Urinary bladder (tissue), 4 donors: ENCODE data around the gene XKR8. TPM values are rescaled to one million over a fixed set of nuclear protein-coding genes. Genes with fewer than 3 reads are reported as not detected.
A peak's percentile ranks its signal among the peaks of the same experiment; 100 is the strongest.

Experiments
- DNase-seq: peaks from one replicate; pipeline ENCODE4 v3.0.0-alpha.2; 2015; ENCODE audit errors: extremely low spot score
- H3K27ac ChIP-seq: one replicate; pipeline ENCODE4 v1.5.1; 2013; ENCODE audit warnings: low read depth, mild to moderate bottlenecking, moderate library complexity
- H3K36me3 ChIP-seq: one replicate; pipeline ENCODE4 v1.6.1; 2013; ENCODE audit warnings: mild to moderate bottlenecking, moderate library complexity; ENCODE audit not compliant: insufficient read depth
- H3K4me1 ChIP-seq: one replicate; pipeline ENCODE4 v1.6.1; 2013; ENCODE audit warnings: mild to moderate bottlenecking, moderate library complexity; ENCODE audit not compliant: insufficient read depth
- H3K4me3 ChIP-seq: one replicate; pipeline ENCODE4 v1.5.1; 2013; ENCODE audit warnings: low read depth, low read length
- WGBS: extraction: QIAGEN DNeasy Blood & Tissue Kit; methylation state at CpG from one replicate; pipeline ENCODE4 v1.1.7; 2013; 5-methylcytosine and 5-hydroxymethylcytosine counted together
- polyA plus RNA-seq: library from polyadenylated mRNA; stranded (reverse); fragments of 200-250 nt; gene quantifications from one replicate; pipeline ENCODE4 v1.2.3, GENCODE V29; 2013
- total RNA-seq: library from RNA; depleted of rRNA; stranded (reverse); fragments of >200 nt; gene quantifications from one replicate; pipeline ENCODE4 v1.2.3, GENCODE V29; 2014
- donor health status: healthy with polysubstance abuse.
- donor health status: healthy.

Gene XKR8
- total RNA-seq (3.2 TPM), polyA plus RNA-seq (9.0 TPM)

GRCh38 chr1:27959792-27960603, at the start of gene XKR8:
Gene XKR8, plus strand, starts transcription at chr1:27959973. Its CDS starts 97 bp downstream, at chr1:27960070.
- Histone ChIP-seq H3K4me1 (no peaks in the 10 kb centered on the region), H3K4me3 (peak within 1 kb of the TSS; percentile 70), H3K36me3 (no peaks in the 10 kb centered on the region), H3K27ac (peak within 1 kb of the TSS; percentile 95)
- 6% methylated on average over 68 of the region's 68 CpGs for WGBS
- peak; percentile 51 for DNase-seq

GRCh38 chr1:27912429-27912828, 47.3 kb upstream of the XKR8 start:
- WGBS, result 94% methylated on average over 1 of the region's 1 CpG
- no peaks in the 10 kb centered on the region for H3K36me3 ChIP-seq
- H3K4me3 ChIP-seq, result no peak overlapping the region
- H3K4me1 ChIP-seq, result no peaks in the 10 kb centered on the region
- H3K27ac ChIP-seq, result no peak overlapping the region
- no peak for DNase-seq

- WGBS, result 67% methylated on average over 7 of the region's 7 CpGs
- no peak for DNase-seq
- Histone ChIP-seq H3K4me1 (no peaks in the 10 kb centered on the region), H3K36me3 (no peaks in the 10 kb centered on the region), H3K4me3 (no peak overlapping the region), H3K27ac (peak overlapping the region; percentile 48)
Observed at GRCh38 chr1:27915082-27915575, 44.6 kb upstream of the XKR8 start.

GRCh38 chr1:27922272-27922671, 37.5 kb upstream of the XKR8 start:
- no peak for DNase-seq
- Histone ChIP-seq H3K36me3 (no peaks in the 10 kb centered on the region), H3K4me3 (no peak overlapping the region), H3K27ac (no peak overlapping the region), H3K4me1 (no peaks in the 10 kb centered on the region)
- 80% methylated on average over 3 of the region's 3 CpGs for WGBS

- 82% methylated on average over 5 of the region's 5 CpGs for WGBS
- no peaks in the 10 kb centered on the region for H3K4me1 ChIP-seq
- no peaks in the 10 kb centered on the region for H3K36me3 ChIP-seq
- H3K27ac ChIP-seq, result no peak overlapping the region
- no peak for DNase-seq
- H3K4me3 ChIP-seq, result no peak overlapping the region
Observed at GRCh38 chr1:27928216-27928954, 31.4 kb upstream of the XKR8 start.

GRCh38 chr1:27931184-27931583, 28.6 kb upstream of the XKR8 start:
- 84% methylated on average over 6 of the region's 6 CpGs for WGBS
- Histone ChIP-seq H3K27ac (no peak overlapping the region), H3K4me3 (no peak overlapping the region), H3K36me3 (no peaks in the 10 kb centered on the region), H3K4me1 (no peaks in the 10 kb centered on the region)
- no peak for DNase-seq

GRCh38 chr1:27931759-27932158, 28.0 kb upstream of the XKR8 start:
- Histone ChIP-seq H3K4me3 (no peak overlapping the region), H3K27ac (no peak overlapping the region), H3K36me3 (no peaks in the 10 kb centered on the region), H3K4me1 (no peaks in the 10 kb centered on the region)
- DNase-seq, result no peak
- 75% methylated on average over 4 of the region's 4 CpGs for WGBS

- no peak within 1 kb of the TSS for H3K27ac ChIP-seq
- 5% methylated on average over 16 of the region's 16 CpGs for WGBS
- DNase-seq, result no peak
- H3K36me3 ChIP-seq, result no peaks in the 10 kb centered on the region
- no peaks in the 10 kb centered on the region for H3K4me1 ChIP-seq
- no peak within 1 kb of the TSS for H3K4me3 ChIP-seq
Observed at GRCh38 chr1:27934818-27935549, 24.8 kb upstream of the XKR8 start, which contains the start of gene SMPDL3B. Gene SMPDL3B, plus strand, starts transcription at chr1:27935000. Its CDS starts 184 bp downstream, at chr1:27935184.

- no peaks in the 10 kb centered on the region for H3K36me3 ChIP-seq
- no peaks in the 10 kb centered on the region for H3K4me1 ChIP-seq
- H3K27ac ChIP-seq, result no peak overlapping the region
- no peak for DNase-seq
- no peak overlapping the region for H3K4me3 ChIP-seq
- 53% methylated on average over 8 of the region's 8 CpGs for WGBS
Observed at GRCh38 chr1:27935721-27936120, 24.1 kb upstream of the XKR8 start.

- WGBS, result 78% methylated on average over 5 of the region's 5 CpGs
- no peak overlapping the region for H3K27ac ChIP-seq
- no peak for DNase-seq
- no peaks in the 10 kb centered on the region for H3K4me1 ChIP-seq
- no peak overlapping the region for H3K4me3 ChIP-seq
- no peaks in the 10 kb centered on the region for H3K36me3 ChIP-seq
Observed at GRCh38 chr1:27936370-27936769, 23.4 kb upstream of the XKR8 start.

GRCh38 chr1:27937524-27937836, 22.3 kb upstream of the XKR8 start:
- H3K36me3 ChIP-seq, result no peaks in the 10 kb centered on the region
- 51% methylated on average over 1 of the region's 1 CpG for WGBS
- H3K27ac ChIP-seq, result no peak overlapping the region
- DNase-seq, result no peak
- no peaks in the 10 kb centered on the region for H3K4me1 ChIP-seq
- H3K4me3 ChIP-seq, result no peak overlapping the region

GRCh38 chr1:27938488-27938887, 21.3 kb upstream of the XKR8 start:
- 87% methylated on average over 4 of the region's 4 CpGs for WGBS
- H3K36me3 ChIP-seq, result no peaks in the 10 kb centered on the region
- no peak overlapping the region for H3K27ac ChIP-seq
- H3K4me3 ChIP-seq, result no peak overlapping the region
- H3K4me1 ChIP-seq, result no peaks in the 10 kb centered on the region
- no peak for DNase-seq

- Histone ChIP-seq H3K36me3 (no peaks in the 10 kb centered on the region), H3K27ac (no peak overlapping the region), H3K4me1 (no peaks in the 10 kb centered on the region), H3K4me3 (no peak overlapping the region)
- 47% methylated on average over 6 of the region's 6 CpGs for WGBS
- DNase-seq, result no peak
Observed at GRCh38 chr1:27940297-27940696, 19.5 kb upstream of the XKR8 start.
